G401 (cell line): Measurements from ENCODE around the gene ARHGDIB. TPM values are rescaled to one million over a fixed set of nuclear protein-coding genes. Genes with fewer than 3 reads are reported as not detected.

Source experiments
- DNase-seq: peaks from one replicate; pipeline ENCODE4 v3.0.0-alpha.2; 2015; ENCODE audit warnings: low spot score
- in situ Hi-C: cut with HindIII; loops from 2 replicates; pipeline ENCODE4 v1.10.0; 2016; ENCODE audit warnings: low sequenced_read_pairs, mixed read lengths
- total RNA-seq: library from RNA; depleted of rRNA; stranded (reverse); fragments of >200 nt; shearing (Covaris generic); gene quantifications from 2 replicates; pipeline ENCODE4 v1.2.3, GENCODE V29; 2014; rRNA removed

Gene ARHGDIB
- total RNA-seq, 1 experiment from 2014 or later = not detected

- DNase-seq = no peak
- in situ Hi-C loops = no loop called here
These were observed 55.3 kb downstream of the ARHGDIB start for GRCh38 chr12:14906114-14906513.

GRCh38 chr12:14905269-14906004 is 56.0 kb downstream of the ARHGDIB start:
- peak; percentile 42 for DNase-seq
- in situ Hi-C loops = no loop called here

GRCh38 chr12:14904854-14905253 is 56.5 kb downstream of the ARHGDIB start:
- in situ Hi-C loops = no loop called here
- no peak for DNase-seq

GRCh38 chr12:14903386-14904098 is 57.9 kb downstream of the ARHGDIB start:
- in situ Hi-C loops = no loop called here
- no peak for DNase-seq

- DNase-seq = no peak
- in situ Hi-C loops = no loop called here
These were observed 58.9 kb downstream of the ARHGDIB start for GRCh38 chr12:14902465-14902864.

GRCh38 chr12:14901228-14901562 is 60.2 kb downstream of the ARHGDIB start:
- in situ Hi-C loops = no loop called here
- DNase-seq = no peak

GRCh38 chr12:14900521-14901227 is 60.7 kb downstream of the ARHGDIB start:
- in situ Hi-C loops = no loop called here
- no peak for DNase-seq

GRCh38 chr12:14896521-14897169 is 64.8 kb downstream of the ARHGDIB start:
- in situ Hi-C loops = no loop called here
- DNase-seq = peak; percentile 84

- no peak for DNase-seq
- in situ Hi-C loops = no loop called here
These were observed 67.7 kb downstream of the ARHGDIB start for GRCh38 chr12:14893506-14894250.

- DNase-seq = no peak
- in situ Hi-C loops = no loop called here
These were observed 68.5 kb downstream of the ARHGDIB start for GRCh38 chr12:14892726-14893505.

Other genes with a start within 250 kb of the ARHGDIB start
- 17.8 and 18.4 TPM in 2 replicates for gene WBP11, start 158.1 kb downstream of the ARHGDIB start, total RNA-seq
- 1.6 and 2.6 TPM in 2 replicates for gene C12orf60, start 157.9 kb downstream of the ARHGDIB start, total RNA-seq
- not detected in 2 replicates for gene SMCO3, start 147.4 kb downstream of the ARHGDIB start, total RNA-seq
- gene ART4, start 118.1 kb downstream of the ARHGDIB start, total RNA-seq = not detected in 2 replicates
- not detected in 2 replicates for gene MGP, start 75.7 kb downstream of the ARHGDIB start, total RNA-seq
- gene ERP27, start 23.1 kb downstream of the ARHGDIB start, total RNA-seq = not detected in 2 replicates
- not detected in 2 replicates for gene PDE6H, start 11.4 kb upstream of the ARHGDIB start, total RNA-seq